ENCODE results near the gene BABAM2. TPM values are rescaled to one million over a fixed set of nuclear protein-coding genes. Genes with fewer than 3 reads are reported as not detected.
"Not testable (repeated sequence)": the region's sequence is repeated elsewhere in the genome, so short reads cannot be mapped to it uniquely, and the experiment has no call there.

The BABAM2 gene
- total RNA-seq, 1 experiment from 2014 or later: 43.5 TPM

DNA sequence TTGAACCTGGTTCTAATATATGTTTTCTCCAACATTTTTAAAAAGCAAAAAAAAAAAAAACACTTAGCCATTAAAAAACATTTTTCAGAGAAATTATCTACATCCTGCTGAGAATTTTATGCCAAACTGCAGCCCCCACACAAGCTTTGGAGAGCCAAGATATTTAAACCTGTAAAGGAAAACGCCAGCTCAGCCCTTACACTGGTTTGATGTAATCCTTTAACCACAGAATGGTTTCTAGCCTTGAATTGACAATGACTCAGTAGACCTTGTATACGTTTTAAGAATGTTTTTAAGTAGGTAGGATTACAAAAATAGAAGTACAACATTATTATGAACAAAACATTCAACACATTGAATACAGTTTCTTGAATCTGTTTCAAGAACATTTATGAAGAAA is 113.6 kb downstream of the BABAM2 start:
- no peaks in the 10 kb centered on the region for H3K4me1 Mint-ChIP-seq (ENCODE audit: low read depth, unreplicated experiment)
- peaks cover 4% of the 10 kb centered on the region for H3K9me3 Mint-ChIP-seq (ENCODE audit: low read depth, unreplicated experiment)
- TF ChIP-seq, protein P1, sequence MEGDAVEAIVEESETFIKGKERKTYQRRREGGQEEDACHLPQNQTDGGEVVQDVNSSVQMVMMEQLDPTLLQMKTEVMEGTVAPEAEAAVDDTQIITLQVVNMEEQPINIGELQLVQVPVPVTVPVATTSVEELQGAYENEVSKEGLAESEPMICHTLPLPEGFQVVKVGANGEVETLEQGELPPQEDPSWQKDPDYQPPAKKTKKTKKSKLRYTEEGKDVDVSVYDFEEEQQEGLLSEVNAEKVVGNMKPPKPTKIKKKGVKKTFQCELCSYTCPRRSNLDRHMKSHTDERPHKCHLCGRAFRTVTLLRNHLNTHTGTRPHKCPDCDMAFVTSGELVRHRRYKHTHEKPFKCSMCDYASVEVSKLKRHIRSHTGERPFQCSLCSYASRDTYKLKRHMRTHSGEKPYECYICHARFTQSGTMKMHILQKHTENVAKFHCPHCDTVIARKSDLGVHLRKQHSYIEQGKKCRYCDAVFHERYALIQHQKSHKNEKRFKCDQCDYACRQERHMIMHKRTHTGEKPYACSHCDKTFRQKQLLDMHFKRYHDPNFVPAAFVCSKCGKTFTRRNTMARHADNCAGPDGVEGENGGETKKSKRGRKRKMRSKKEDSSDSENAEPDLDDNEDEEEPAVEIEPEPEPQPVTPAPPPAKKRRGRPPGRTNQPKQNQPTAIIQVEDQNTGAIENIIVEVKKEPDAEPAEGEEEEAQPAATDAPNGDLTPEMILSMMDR (IDR thresholded peaks at IDR 0.05; ENCODE audit: unreplicated experiment): no peak
- CTCF ChIA-PET: interaction anchor here (0.6 to 0.7 kb wide), 2 partner anchors 61 to 144 kb away, joined by 3 to 4 read pairs; no protein-coding TSS in a partner anchor
- no peak overlapping the region for H3K4me3 Mint-ChIP-seq (ENCODE audit: low read depth, unreplicated experiment)
- H3K27ac Mint-ChIP-seq (ENCODE audit: unreplicated experiment): no peak overlapping the region
- BruUV-seq (replicated peaks): no TSS peak
- intact Hi-C loops (cut with micrococcal nuclease; ENCODE audit: unreplicated experiment): no loop called here
- no peaks in the 10 kb centered on the region for H3K27me3 Mint-ChIP-seq (ENCODE audit: unreplicated experiment)
- DNase-seq: no peak
- no peaks in the 10 kb centered on the region for H3K36me3 Mint-ChIP-seq (ENCODE audit: insufficient read depth, unreplicated experiment)

DNA sequence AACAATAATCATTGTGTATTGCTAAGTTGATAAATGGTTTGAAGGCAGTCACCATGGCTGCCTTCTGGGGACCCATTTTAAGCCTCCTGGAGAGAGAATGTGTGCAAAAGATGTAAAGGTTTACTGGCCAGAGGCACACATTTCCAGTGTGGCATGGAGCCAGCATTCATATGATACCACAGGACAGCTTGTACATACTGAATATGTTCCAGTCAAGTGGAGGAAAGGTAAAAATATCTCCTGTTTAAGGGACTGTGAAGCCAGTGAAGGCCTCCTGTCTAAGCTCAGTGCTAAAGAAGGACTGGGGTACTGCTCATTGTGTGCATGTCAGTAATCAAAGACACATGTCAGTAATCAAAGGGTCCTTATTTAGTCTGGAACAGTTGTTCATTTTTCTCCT is 119.2 kb downstream of the BABAM2 start:
- no TSS peak for BruUV-seq (replicated peaks)
- H3K27me3 Mint-ChIP-seq (ENCODE audit: unreplicated experiment): no peaks in the 10 kb centered on the region
- no peak overlapping the region for H3K4me3 Mint-ChIP-seq (ENCODE audit: low read depth, unreplicated experiment)
- intact Hi-C loops (cut with micrococcal nuclease; ENCODE audit: unreplicated experiment): no loop called here
- no peaks in the 10 kb centered on the region for H3K36me3 Mint-ChIP-seq (ENCODE audit: insufficient read depth, unreplicated experiment)
- CTCF ChIA-PET: no interaction called here
- peaks cover 11% of the 10 kb centered on the region for H3K4me1 Mint-ChIP-seq (ENCODE audit: low read depth, unreplicated experiment)
- H3K9me3 Mint-ChIP-seq (ENCODE audit: low read depth, unreplicated experiment): no peaks in the 10 kb centered on the region
- H3K27ac Mint-ChIP-seq (ENCODE audit: unreplicated experiment): no peak overlapping the region
- TF ChIP-seq, protein P1 (IDR thresholded peaks at IDR 0.05; ENCODE audit: unreplicated experiment): no peak
- no peak for DNase-seq

DNA sequence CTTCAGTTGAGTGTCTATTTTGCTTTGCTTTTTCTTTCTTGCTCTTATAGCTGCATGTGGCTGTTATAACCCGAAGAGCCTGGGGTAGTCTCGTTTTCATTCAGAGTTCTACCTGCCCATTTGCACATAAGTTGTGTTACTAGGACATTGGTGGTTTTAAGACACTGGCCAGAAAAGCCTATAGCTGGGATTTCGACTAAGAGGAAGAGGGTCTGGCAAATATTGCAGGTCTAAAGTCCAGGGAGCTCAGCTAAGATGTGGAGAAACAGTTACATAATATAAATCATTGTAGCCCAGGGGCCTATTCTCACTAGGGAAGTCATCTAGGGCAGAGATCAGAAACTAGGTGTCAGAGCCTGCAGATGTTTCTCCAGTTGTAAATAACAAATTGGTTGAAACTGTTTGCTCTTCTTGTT is 120.8 kb downstream of the BABAM2 start:
- CTCF ChIA-PET: no interaction called here
- TF ChIP-seq, protein P1 (IDR thresholded peaks at IDR 0.05; ENCODE audit: unreplicated experiment): no peak
- no TSS peak for BruUV-seq (replicated peaks)

DNA sequence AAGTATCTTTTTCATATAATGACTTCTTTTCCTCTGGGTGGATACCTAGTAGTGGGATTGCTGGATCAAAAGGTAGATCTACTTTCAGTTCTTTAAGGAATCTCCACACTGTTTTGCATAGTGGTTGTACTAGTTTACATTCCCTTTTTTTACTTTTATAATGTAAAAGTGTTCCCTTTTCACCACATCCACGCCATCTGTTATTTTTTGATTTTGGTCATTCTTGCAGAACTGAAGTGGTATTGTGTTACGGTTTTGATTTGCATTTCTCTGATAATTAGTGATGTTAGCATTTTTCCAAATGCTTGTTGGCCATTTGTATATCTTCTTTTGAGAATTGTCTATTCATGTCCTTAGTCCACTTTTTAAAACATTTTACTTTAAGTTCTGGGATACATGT is 127.9 kb downstream of the BABAM2 start:
- intact Hi-C loops (cut with micrococcal nuclease; ENCODE audit: unreplicated experiment); DNase-seq; BruUV-seq (replicated peaks); H3K4me1 Mint-ChIP-seq (ENCODE audit: low read depth, unreplicated experiment); H3K4me3 Mint-ChIP-seq (ENCODE audit: low read depth, unreplicated experiment); CTCF ChIA-PET; H3K36me3 Mint-ChIP-seq (ENCODE audit: insufficient read depth, unreplicated experiment); H3K9me3 Mint-ChIP-seq (ENCODE audit: low read depth, unreplicated experiment); H3K27ac Mint-ChIP-seq (ENCODE audit: unreplicated experiment); H3K27me3 Mint-ChIP-seq (ENCODE audit: unreplicated experiment): not testable (repeated sequence)

More for the DNA sequence above, 120.8 kb downstream of the BABAM2 start:
- Mint-ChIP-seq H3K36me3 (ENCODE audit: insufficient read depth, unreplicated experiment) (no peaks in the 10 kb centered on the region), H3K27me3 (ENCODE audit: unreplicated experiment) (no peaks in the 10 kb centered on the region), H3K9me3 (ENCODE audit: low read depth, unreplicated experiment) (no peaks in the 10 kb centered on the region), H3K4me3 (ENCODE audit: low read depth, unreplicated experiment) (no peak overlapping the region), H3K27ac (ENCODE audit: unreplicated experiment) (no peak overlapping the region), H3K4me1 (ENCODE audit: low read depth, unreplicated experiment) (peaks cover 11% of the 10 kb centered on the region)
- DNase-seq: no peak
- intact Hi-C loops (cut with micrococcal nuclease; ENCODE audit: unreplicated experiment): no loop called here

DNA sequence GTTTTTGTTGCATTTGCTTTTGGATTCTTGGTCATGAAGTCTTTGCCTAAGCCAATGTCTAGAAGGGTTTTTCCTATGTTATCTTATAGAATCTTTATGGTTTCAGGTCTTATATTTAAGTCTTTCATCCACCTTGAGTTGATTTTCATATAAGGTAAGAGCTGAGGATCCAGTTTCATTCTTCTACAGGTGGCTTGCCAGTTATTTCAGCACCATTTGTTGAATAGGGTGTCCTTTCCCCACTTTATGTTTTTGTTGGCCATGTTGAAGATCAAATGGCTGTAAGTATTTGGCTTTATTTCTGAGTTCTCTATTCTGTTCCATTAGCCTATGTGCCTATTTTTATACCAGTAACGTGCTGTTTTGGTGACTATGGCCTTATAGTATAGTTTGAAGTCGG is 129.0 kb downstream of the BABAM2 start:
- H3K4me1 Mint-ChIP-seq (ENCODE audit: low read depth, unreplicated experiment); H3K27me3 Mint-ChIP-seq (ENCODE audit: unreplicated experiment); CTCF ChIA-PET; DNase-seq; H3K4me3 Mint-ChIP-seq (ENCODE audit: low read depth, unreplicated experiment); H3K36me3 Mint-ChIP-seq (ENCODE audit: insufficient read depth, unreplicated experiment); H3K9me3 Mint-ChIP-seq (ENCODE audit: low read depth, unreplicated experiment); H3K27ac Mint-ChIP-seq (ENCODE audit: unreplicated experiment); intact Hi-C loops (cut with micrococcal nuclease; ENCODE audit: unreplicated experiment); BruUV-seq (replicated peaks): not testable (repeated sequence)
